ENCODE results near the gene USP37.

USP37 gene

DNA sequence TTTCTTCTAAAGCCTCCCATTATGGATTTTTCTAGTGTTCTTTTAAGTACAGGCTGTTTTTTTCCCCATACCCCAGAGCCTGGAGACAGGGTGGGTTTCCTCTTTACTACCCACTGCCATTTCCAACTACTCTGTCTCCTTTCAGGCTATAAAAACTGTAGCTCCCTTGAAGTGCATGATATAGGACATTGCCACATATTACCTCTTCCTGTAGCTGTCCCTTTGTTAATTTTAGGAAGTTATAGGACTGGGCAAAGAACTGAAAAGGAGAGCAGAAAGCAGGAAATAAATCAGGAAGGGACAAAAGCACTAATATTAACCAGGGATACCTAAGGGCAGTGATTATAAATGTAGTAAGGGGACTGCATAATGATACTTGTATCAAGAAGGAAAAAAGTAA is 95.2 kb downstream of the USP37 start:
- no peak for DNase-seq

DNA sequence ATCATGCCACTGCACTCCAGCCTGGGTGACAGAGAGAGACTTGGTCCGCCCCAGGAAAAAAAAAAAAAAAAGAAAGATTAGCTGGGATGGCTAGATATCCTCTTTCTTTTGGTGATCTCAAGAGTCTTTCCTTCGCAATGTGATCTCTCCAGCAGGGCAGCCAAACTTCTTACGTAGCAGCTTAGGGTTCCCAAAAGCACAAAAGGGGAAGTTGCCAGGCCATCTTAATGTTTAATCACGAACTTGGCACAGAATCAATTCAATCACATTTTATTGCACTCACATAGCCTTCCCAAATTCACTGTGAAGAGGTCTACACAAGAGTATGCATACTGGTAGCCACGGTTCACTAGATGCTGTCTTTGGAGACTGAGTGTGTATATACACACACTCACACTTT is 96.2 kb downstream of the USP37 start:
- DNase-seq: no peak

DNA sequence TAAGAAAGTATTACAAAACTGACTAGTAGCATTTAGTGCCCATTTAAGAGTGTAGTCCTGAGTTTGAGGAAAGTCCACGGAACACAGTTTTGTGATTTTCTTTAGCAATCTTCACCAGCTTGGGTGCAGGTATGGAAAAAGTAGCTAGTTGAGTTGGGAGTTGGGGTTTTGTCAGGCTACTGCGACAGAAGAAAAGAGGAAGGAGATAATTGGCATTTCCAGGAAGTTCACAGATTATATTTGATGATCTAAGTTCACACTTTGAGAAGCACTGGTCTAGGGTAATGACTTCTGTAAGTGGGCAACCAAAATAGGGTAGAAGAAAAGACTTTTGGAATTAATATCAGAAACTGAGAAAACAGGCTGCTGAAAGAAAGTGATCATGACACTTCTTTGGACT is 97.1 kb downstream of the USP37 start:
- DNase-seq: no peak

DNA sequence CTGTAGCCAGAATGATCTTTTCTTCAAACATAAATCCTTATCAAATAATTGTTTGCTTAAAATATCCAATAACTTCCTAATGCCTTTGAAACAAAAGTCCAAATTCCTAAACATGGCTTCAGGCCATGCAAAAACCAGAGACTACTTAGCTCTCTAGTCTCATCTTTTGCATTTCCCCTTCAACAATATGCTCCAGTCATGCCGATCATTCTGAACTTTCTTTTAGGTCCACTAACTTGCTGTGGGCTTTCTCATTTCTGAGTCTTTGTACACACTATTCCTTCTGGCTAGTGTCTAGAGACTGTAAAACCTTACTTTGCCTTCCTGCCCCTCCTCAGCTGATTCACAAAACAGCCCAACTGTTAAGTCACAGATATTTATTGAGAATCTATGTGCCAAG is 97.7 kb downstream of the USP37 start:
- no peak for DNase-seq

DNA sequence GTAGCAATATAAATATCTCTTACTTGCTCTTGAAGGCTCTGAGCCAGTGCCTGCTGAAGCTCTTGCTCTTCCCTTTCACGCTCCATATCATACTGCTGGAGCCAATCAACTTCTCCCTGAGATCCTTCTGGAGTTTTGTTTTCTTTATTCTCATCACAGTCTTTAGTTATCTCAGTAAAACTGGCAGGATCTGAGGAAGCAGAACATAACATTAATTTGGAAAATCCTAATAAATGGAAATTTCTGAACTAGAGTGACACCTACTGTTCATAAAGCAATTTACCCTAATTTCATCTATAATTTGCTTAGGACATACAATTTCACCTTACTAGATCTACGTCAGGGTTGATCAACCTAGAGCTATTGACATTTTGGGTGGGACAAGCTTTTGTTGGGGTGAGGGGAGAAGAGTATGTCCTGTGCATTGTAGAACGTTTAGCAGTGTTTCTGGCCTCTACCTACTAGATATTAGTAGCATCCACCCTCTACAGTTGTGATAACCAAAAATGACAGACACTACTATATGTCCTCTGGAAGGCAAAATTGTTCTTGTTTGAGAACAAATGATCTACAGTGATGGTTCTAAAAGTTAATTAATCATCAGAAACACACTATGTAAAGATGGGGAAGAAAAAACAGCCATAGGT is 102.0 kb downstream of the USP37 start:
- DNase-seq: peak; percentile 21

DNA sequence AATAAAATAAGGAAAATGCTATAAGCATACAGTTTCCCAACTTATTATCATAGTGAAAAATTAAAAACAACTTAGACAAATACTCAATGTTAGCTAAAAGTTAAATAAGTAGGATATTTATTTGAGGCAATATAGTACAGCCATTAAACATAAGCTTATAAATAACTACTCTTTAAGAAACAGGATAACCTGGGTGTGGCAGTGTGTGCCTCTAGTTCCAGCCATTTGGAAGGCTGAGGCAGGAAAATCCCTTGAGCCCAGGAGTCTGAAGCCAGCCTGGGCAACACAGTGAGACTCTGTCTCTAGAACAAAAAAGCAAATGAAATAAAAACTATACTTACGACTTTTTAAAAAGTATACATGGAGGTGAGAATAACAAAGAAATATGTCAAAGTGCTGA is 109.6 kb downstream of the USP37 start:
- no peak for DNase-seq

DNA sequence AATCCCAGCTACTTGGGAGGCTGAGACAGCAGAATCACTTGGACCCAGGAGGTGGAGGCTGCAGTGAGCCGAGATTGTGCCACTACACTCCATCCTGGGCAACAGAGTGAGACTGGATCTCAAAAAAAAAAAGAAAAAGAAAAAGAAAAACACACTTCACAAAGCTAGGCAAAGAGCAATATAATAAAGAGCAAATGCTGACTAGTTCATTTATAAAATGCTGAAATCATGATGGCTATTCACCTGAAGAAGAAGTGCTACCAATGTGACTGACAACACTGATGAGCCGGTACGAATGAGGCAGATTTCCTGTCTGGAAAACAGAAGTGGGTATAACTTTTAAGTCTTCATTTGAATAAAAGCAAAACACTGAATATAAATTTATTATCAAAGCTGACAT is 111.3 kb downstream of the USP37 start:
- no peak for DNase-seq

DNA sequence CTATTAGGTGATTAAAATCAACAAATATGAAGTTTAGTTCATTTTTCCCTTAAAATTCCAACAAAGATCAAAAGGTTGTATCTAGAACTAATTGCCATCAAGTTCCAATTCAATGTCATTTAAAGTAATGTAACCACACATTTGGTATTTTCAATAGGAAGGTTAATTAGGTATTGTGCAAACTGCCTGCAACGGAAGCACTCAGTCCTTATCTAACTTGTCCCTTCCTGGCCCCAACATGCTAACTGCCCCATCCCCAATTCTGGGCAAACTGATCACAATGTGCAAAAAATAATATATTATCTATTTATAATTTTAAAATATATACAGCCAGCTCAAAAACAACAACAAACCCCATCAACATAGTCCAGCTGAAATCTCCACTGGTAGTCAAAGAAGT is 116.1 kb downstream of the USP37 start:
- no peak for DNase-seq

DNA sequence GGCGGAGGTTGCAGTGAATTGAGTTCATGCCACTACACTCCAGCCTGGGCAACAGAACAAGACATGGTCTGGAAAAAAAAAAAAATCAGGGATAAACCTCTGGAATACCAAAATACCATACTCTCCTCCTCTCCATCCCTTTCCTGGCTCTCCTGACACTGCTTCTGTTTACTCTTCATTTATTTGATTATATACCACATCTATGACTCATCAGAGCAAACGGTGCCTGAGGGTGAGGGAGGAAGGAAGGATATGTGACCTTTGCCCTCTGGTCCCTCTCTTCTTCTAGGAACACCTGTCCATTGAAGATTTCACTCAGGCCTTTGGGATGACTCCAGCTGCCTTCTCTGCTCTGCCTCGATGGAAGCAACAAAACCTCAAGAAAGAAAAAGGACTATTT is 119.2 kb downstream of the USP37 start:
- no peak for DNase-seq

DNA sequence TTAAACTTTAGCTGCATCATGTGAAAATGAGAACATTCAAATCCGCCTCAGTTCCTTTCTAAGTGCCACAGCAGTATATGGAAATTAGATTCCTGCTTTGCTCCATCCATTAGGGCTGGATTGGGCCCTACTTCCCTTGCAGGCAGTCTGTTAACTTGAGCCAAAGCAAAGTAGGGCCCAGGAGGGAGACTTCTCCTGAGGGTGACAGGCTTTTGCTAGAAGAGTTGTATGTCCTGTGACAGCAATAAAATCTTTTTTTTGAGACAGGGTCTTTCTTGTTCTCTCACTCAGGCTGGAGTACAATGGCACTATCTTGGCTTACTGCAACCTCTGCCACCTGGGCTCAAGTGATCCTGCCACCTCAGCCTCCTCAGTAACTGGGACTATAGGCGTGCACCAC is 121.1 kb downstream of the USP37 start:
- no peak for DNase-seq

DNA sequence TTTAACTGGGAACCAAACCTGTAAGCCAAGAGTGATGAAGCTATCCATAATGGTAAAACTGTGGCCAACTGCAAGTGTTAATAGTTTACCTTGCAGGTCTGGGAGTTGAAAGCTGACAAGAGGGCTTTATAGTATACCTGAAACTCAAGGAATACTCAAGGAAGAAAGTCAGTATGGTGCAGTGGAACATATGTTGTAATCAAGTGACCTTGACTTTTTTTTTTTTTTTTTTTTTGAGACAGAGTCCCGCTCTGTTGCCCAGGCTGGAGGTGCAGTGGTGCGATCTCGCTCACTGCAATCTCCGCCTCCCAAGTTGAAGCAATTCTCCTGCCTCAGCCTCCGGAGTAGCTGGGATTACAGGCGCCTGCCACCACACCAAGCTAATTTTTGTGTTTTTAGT is 121.6 kb downstream of the USP37 start:
- no peak for DNase-seq

DNA sequence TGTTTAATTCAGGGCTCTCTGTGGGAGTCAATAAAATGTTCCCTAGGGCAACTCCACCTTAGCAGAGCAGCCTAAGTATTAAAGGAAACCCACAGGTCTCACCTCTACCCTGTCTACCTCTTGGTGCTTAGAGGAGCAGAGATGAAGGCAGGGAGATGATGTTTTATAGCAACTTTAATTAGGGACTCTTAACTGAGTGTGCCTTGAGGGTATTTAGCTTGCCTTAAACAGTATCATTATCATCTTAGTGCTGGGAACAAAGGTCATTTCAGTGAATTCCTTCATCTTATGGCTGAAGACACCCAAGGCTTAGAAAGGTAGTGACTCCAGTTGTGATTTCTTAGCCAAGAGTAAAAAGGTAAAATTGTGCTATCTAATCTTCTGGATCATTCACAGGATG is 122.5 kb downstream of the USP37 start:
- DNase-seq: no peak

DNA sequence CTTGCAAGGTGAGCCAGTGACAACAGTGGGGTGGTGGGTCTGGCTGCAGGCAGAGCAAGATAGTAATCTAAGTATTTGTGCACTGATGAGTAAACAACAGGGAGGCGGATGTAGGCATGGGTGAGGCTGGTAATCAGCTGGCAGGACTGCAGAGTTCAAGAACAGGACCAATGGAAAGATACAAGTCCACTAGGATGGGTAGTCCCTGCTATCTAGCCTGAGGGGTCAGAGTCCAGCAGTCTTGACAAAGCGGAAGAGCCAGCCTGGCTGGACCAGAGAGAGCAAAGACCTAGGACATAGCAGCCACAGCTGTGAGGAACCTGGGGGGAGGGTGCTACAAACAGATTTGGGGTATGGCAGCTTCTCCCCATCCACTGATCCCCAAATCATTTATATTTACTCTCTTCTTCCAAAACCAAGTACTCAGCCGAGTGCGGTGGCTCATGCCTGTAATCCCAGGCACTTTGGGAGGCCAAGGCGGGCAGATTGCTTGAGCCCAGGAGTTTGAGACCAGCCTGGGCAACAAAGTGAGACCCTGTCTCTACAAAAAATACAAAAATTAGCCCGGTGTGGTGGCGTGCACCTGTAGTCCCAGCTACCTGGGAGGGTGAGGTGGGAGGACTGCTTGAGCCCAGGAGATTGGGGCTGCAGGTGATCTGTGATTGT is 123.3 kb downstream of the USP37 start:
- DNase-seq: no peak

DNA sequence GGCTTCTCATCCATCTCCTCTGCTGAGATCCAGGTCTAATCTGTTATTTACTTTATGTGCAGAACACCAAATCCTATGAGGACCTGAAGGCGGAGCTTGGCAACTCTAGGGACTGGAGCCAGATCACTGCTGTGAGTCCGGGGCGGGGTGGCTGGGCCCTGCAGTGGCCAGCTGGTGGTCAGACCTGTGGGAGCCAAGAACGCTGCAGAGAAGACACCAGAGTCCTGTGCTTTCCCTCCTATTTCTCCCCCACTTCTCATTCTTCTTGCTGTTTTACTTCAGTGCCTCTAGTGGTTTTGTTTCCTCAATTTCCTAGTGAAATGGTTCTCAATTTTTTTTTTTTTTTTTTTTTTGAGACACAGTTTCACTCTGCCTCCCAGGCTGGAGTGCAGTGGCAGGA is 129.6 kb downstream of the USP37 start:
- DNase-seq: no peak

DNA sequence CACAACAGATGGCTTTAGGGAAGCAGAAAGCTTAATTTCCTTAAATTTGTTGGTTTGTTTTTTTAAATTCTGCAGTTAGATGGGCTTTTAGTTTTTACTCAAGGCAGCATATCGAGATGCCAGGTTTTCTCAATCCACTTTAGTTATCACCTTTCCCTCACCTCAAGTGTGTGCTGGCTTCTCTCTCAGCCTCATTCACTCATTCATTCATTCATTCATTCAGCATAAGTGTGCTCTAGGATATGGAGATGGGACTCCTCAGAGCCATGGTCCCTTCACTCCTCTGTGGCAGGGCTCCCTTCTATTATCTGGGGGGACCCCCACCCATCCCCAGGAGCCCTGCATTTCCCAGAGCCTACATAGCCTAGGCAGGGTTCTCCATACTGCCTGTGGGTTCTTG is 130.2 kb downstream of the USP37 start:
- DNase-seq: no peak

DNA sequence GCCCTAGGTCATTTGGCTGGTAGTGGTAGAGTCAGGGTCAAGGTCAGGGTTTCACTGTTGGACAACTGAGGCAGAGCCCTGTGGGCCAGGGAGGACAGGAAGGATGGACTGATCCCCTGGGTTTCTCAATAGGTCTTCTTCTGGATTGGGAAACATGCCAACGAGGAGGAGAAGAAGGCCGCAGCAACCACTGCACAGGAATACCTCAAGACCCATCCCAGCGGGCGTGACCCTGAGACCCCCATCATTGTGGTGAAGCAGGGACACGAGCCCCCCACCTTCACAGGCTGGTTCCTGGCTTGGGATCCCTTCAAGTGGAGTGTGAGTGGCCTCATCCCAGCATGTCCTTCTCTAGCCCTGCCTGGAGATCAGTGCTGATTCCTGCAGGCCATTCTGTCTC is 131.2 kb downstream of the USP37 start:
- no peak for DNase-seq

DNA sequence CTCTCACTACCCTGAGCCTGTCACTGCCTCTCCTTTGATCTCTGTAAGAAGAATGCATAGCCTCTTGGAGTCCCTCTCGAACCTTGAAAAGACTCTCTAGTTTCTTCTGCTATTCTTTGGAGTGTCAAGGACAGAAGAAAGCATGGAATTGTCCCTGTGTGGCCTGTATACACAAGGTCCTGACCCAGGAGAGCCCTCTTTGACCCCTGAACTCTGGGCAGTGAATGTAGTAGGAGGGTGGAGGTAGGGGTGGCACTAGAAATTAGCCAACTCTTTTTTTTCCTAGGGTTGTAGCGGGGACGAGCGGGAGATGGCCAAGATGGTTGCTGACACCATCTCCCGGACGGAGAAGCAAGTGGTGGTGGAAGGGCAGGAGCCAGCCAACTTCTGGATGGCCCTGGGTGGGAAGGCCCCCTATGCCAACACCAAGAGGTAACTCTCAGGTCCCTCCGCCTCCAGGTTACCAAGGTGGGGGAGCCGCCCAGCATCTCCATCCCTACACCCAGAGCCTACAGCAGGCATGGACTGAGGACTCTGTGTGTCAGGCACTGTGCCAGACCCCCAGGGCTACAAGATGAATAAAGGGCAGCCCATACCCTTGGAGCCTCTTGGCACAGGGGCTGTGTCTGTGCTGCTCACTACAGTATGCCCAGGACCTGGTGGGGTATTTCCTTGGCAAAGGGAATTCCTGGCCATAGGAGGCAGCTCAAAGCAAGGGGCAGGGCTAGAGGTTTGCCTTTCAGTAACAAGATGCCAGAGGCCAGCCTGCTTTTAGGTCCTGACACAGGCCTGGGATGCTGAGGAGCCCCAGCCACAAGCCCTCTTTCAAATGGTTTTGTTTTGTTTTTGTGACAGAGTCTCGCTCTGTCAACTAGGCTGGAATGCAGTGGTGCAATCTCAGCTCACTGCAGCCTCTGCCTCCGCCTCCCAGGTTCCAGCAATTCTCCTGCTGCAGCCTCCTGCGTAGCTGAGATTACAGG is 132.9 kb downstream of the USP37 start:
- DNase-seq: no peak

DNA sequence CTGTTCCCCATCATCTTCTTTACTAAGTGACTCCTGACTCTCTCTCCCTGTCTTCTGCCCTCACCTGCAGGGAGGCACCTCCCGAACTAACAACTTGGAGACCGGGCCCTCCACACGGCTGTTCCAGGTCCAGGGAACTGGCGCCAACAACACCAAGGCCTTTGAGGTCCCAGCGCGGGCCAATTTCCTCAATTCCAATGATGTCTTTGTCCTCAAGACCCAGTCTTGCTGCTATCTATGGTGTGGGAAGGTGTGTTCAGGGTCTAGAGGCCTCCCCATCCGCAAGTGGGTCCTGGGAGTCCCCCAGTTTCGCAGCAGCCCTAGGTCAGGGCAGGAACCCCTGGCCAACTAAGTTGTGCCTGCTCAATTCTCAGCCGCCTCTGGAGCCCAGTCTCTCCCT is 133.7 kb downstream of the USP37 start:
- no peak for DNase-seq

DNA sequence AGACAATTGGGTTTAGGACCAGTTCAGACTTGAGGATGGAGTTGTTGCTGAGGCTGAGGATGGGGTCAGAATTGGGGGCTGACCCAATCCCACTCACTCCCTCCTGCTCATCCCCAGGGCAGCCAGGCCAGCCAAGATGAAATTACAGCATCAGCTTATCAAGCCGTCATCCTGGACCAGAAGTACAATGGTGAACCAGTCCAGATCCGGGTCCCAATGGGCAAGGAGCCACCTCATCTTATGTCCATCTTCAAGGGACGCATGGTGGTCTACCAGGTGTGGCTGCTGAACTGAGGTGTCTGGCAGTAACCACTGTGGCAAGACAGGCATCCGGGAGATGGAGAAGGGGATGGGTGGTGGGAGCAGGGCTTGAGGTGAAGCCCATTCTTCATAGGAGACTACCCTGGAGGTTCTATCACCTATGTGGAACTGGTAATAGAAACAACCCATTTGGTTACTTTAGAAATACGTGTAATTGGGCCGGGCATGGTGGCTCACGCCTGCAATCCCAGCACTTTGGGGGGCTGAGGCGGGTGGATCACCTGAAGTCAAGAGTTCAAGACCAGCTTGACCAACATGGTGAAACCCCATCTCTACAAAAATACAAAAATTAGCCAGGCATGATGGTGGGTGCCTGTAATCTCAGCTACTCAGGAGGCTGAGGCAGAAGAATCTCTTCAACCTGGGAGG is 135.3 kb downstream of the USP37 start:
- DNase-seq: no peak

DNA sequence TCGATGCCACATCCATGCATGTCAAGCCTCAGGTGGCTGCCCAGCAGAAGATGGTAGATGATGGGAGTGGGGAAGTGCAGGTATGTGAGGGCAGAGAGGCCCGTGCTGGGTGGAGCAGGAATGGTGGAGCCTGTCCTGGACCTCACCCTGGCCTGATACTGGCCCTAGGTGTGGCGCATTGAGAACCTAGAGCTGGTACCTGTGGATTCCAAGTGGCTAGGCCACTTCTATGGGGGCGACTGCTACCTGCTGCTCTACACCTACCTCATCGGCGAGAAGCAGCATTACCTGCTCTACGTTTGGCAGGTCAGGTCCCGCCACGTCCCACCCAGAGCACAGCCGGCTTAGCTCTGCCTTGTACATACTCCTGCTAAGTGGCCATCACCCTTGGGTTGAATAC is 136.3 kb downstream of the USP37 start:
- DNase-seq: no peak

DNA sequence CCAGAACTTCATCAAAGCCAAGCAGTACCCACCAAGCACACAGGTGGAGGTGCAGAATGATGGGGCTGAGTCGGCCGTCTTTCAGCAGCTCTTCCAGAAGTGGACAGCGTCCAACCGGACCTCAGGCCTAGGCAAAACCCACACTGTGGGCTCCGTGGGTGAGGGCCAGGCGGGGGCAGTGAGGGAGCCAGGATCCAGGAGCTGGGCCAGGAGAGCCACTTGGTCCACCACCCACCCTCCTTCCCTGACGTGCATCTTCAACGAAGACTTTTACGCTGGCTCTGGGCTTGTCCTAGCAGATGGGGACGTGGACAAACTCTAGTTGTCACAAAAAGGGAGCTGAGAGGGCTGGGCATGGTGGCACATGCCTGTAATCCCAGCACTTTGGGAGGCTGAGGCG is 137.4 kb downstream of the USP37 start:
- DNase-seq: no peak

DNA sequence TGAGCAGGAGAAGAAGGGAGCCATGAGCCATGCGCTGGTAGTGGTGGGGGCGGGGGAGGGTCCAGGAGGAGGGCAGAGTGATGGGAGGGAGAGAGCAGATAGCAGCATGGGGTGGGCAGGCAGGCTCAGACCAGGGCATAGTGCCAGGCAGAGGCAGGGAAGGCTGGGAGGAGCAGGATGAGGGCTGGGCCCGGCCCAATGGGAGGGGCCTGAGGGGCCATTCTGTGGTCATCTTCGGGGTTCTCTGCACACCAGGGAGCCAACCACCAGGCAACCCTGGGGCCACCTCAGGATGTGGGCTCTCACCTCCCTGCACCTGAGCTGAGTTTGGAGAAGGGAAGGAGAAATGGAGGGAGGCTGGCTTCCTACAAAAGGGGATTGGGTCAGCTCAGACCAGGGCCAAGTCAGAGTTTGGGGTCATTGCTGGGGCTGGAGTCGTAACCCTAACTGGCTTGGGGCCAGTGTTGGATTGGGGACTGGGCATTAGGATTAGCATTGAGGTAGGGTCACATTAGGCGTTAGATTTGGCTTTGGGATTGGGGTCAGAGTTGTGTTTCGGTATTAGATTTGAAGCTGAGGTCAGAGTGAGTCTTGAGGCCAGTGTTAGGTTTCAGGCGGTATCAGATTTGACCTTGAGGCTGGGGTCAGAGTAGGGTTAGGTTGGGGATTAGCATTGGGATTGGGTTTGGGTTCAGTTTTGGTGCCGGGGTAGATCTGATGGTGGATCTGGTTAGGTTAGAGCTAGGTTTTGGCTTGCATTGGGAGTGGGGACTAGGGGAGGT is 138.0 kb downstream of the USP37 start:
- no peak for DNase-seq

All from NCI-H1694 (cell line).